Esophagus muscularis mucosa (tissue), 4 donors: ENCODE results near the gene MPPED1. TPM values are rescaled to one million over a fixed set of nuclear protein-coding genes. Genes with fewer than 3 reads are reported as not detected.

Experiments
- DNase-seq: peaks from one replicate; pipeline ENCODE4 v3.0.0-alpha.2; 2017; ENCODE audit errors: extremely low spot score
- H3K27ac ChIP-seq, 4 donors: fragments of 200-600 bp; sonication (generic); replicated peaks in 1 of 4; 1 replicate in 3 of 4; 2 replicates in 1 of 4; pipeline ENCODE4 v1.5.1; 2016 to 2019; ENCODE audit warnings: mild to moderate bottlenecking in 1 of 4
- H3K27me3 ChIP-seq, 4 donors: fragments of 200-600 bp; sonication (generic); one replicate each; pipeline versions ENCODE4 v1.5.1 to v1.6.0; 2016 to 2019
- H3K36me3 ChIP-seq, 4 donors: fragments of 200-600 bp; sonication (generic); one replicate each; pipeline ENCODE4 v1.5.1; 2016 to 2019
- H3K4me1 ChIP-seq, 4 donors: fragments of 200-600 bp; sonication (generic); one replicate each; pipeline ENCODE4 v1.5.1; 2016 to 2019
- H3K4me3 ChIP-seq, 4 donors: fragments of 200-600 bp; sonication (generic); 1 replicate in 2 of 4; 2 replicates in 2 of 4; pipeline ENCODE4 v1.5.1; 2016 to 2019; ENCODE audit warnings: mild to moderate bottlenecking in 4 of 4, moderate library complexity in 1 of 4
- H3K9me3 ChIP-seq, 4 donors: fragments of 200-600 bp; sonication (generic); 1 replicate in 3 of 4; 2 replicates in 1 of 4; pipeline ENCODE4 v1.5.1; 2016 to 2019
- CTCF ChIP-seq, 3 experiments: fragments of 200-600 bp in 2 of 3; fragments of 450-650 bp in 1 of 3; sonication (generic) in 2 of 3; IDR thresholded peaks; one replicate each; pipeline ENCODE4 v1.5.1; 2017 to 2019; ENCODE audit warnings: antibody characterized with exemption in 3 of 3, mild to moderate bottlenecking in 2 of 3, moderate library complexity in 1 of 3
- EP300 ChIP-seq: sonication (generic); formaldehyde crosslinking; IDR thresholded peaks from one replicate; pipeline ENCODE4 v1.6.1; 2017; ENCODE audit warnings: antibody characterized with exemption
- POLR2A ChIP-seq: fragments of 450-650 bp; IDR thresholded peaks from one replicate; pipeline ENCODE4 v1.6.1; 2017; ENCODE audit warnings: antibody characterized with exemption, moderate library complexity, mild to moderate bottlenecking, low read depth
- POLR2AphosphoS5 ChIP-seq, 2 donors: sonication (generic); formaldehyde crosslinking; IDR thresholded peaks; one replicate each; pipeline ENCODE4 v1.6.1; 2017; ENCODE audit warnings: antibody characterized with exemption in 2 of 2
- WGBS: methylation state at CpG from one replicate; pipeline ENCODE4 v1.1.5; 2018; 5-methylcytosine and 5-hydroxymethylcytosine counted together
- intact Hi-C: fragments of 100-400 bp; cut with DNase I; formaldehyde crosslinking; loops from one replicate; pipeline ENCODE4 v1.15.1; 2023
- total RNA-seq, 4 donors: library from RNA; depleted of rRNA; stranded (reverse); fragments of >200 nt; gene quantifications; one replicate each; pipeline versions ENCODE4 v1.1.0 to v1.2.1, GENCODE V29; 2016

Gene MPPED1
- total RNA-seq, 4 donors from 2014 or later = not detected

- Histone ChIP-seq H3K4me1 (peaks cover 0 to 8% (median 6%) of the 10 kb centered on the region in 4 donors), H3K9me3 (no peaks in the 10 kb centered on the region), H3K27me3 (peaks cover 0 to 96% (median 21%) of the 10 kb centered on the region in 4 donors), H3K36me3 (no peaks in the 10 kb centered on the region), H3K4me3 (no peak overlapping the region), H3K27ac (no peak overlapping the region)
- TF ChIP-seq POLR2A (no peak), EP300 (no peak), POLR2AphosphoS5 (IDR thresholded peaks at IDR 0.05) (no peak), CTCF (IDR thresholded peaks at IDR 0.05) (no peak)
- intact Hi-C loops = no loop called here
- DNase-seq = no peak
- 78% methylated on average over 11 of the region's 11 CpGs for WGBS
Observed at GRCh38 chr22:43413826-43414225, 2.0 kb downstream of the MPPED1 start.

GRCh38 chr22:43415681-43416080, 3.9 kb downstream of the MPPED1 start:
- intact Hi-C loops = no loop called here
- Histone ChIP-seq H3K4me3 (no peak overlapping the region), H3K27ac (no peak overlapping the region), H3K4me1 (peaks cover 0 to 8% (median 6%) of the 10 kb centered on the region in 4 donors), H3K27me3 (peaks cover 0 to 96% (median 19%) of the 10 kb centered on the region in 4 donors), H3K36me3 (no peaks in the 10 kb centered on the region), H3K9me3 (no peaks in the 10 kb centered on the region)
- 63% methylated on average over 7 of the region's 7 CpGs for WGBS
- TF ChIP-seq CTCF (IDR thresholded peaks at IDR 0.05) (no peak), POLR2AphosphoS5 (IDR thresholded peaks at IDR 0.05) (no peak), EP300 (no peak), POLR2A (no peak)
- DNase-seq = no peak

- WGBS = 80% methylated on average over 5 of the region's 11 CpGs
- no peak overlapping the region for H3K27ac ChIP-seq
- no peak for DNase-seq
- no peak overlapping the region for H3K4me3 ChIP-seq
- no peaks in the 10 kb centered on the region for H3K36me3 ChIP-seq
- H3K9me3 ChIP-seq = no peaks in the 10 kb centered on the region
- no peak for TF ChIP-seq POLR2A
- no peak for TF ChIP-seq CTCF (IDR thresholded peaks at IDR 0.05)
- intact Hi-C loops = no loop called here
- H3K27me3 ChIP-seq = peaks cover 0 to 100% (median 17%) of the 10 kb centered on the region in 4 donors
- H3K4me1 ChIP-seq = peaks cover 0 to 3% (median 0%) of the 10 kb centered on the region in 4 donors
Observed at GRCh38 chr22:43417555-43417954, 5.7 kb downstream of the MPPED1 start.

GRCh38 chr22:43418079-43418825, 6.4 kb downstream of the MPPED1 start:
- intact Hi-C loops = no loop called here
- Histone ChIP-seq H3K27me3 (peaks cover 0 to 100% (median 14%) of the 10 kb centered on the region in 4 donors), H3K36me3 (no peaks in the 10 kb centered on the region), H3K4me3 (no peak overlapping the region), H3K4me1 (no peaks in the 10 kb centered on the region), H3K9me3 (no peaks in the 10 kb centered on the region), H3K27ac (no peak overlapping the region)
- no peak for TF ChIP-seq POLR2AphosphoS5 (IDR thresholded peaks at IDR 0.05)
- no peak for TF ChIP-seq POLR2A
- TF ChIP-seq EP300 = no peak
- no peak for TF ChIP-seq CTCF (IDR thresholded peaks at IDR 0.05)
- WGBS = 85% methylated on average over 15 of the region's 15 CpGs
- no peak for DNase-seq
